Neural progenitor cell (in vitro differentiated cells): Measurements from ENCODE around the gene ZFP90. TPM values are rescaled to one million over a fixed set of nuclear protein-coding genes. Genes with fewer than 3 reads are reported as not detected.

ENCODE experiments used
- DNase-seq: peaks from one replicate; pipeline ENCODE4 v3.0.0-alpha.2; 2016; ENCODE audit warnings: low spot score
- H2AFZ ChIP-seq: fragments of 200-600 bp; sonication (generic); replicated peaks from 2 replicates; pipeline ENCODE4 v1.6.1; 2016; ENCODE audit warnings: antibody characterized with exemption
- H3F3A ChIP-seq: fragments of 200-600 bp; sonication (generic); 2 replicates; pipeline ENCODE4 v1.6.1; 2016; ENCODE audit warnings: antibody characterized with exemption, low read depth
- H3K27ac ChIP-seq: fragments of 200-600 bp; sonication (generic); 2 replicates; pipeline ENCODE4 v1.5.1; 2016; ENCODE audit warnings: mild to moderate bottlenecking
- H3K27me3 ChIP-seq: fragments of 200-600 bp; sonication (generic); 2 replicates; pipeline ENCODE4 v1.6.1; 2016; ENCODE audit warnings: mild to moderate bottlenecking, moderate library complexity
- H3K36me3 ChIP-seq: fragments of 200-600 bp; sonication (generic); 2 replicates; pipeline ENCODE4 v1.5.1; 2016
- H3K4me1 ChIP-seq: fragments of 200-600 bp; sonication (generic); 2 replicates; pipeline ENCODE4 v1.6.1; 2016; ENCODE audit warnings: mixed run types
- H3K4me2 ChIP-seq: fragments of 200-600 bp; sonication (generic); 2 replicates; pipeline ENCODE4 v1.6.1; 2016
- H3K4me3 ChIP-seq: fragments of 200-600 bp; sonication (generic); 2 replicates; pipeline ENCODE4 v1.5.1; 2016
- H3K79me2 ChIP-seq: fragments of 200-600 bp; sonication (generic); 2 replicates; pipeline ENCODE4 v1.6.1; 2016; ENCODE audit warnings: low read depth
- H3K9ac ChIP-seq: fragments of 200-600 bp; sonication (generic); 2 replicates; pipeline ENCODE4 v1.6.1; 2016
- H3K9me3 ChIP-seq: fragments of 200-600 bp; sonication (generic); 2 replicates; pipeline ENCODE4 v1.5.1; 2016; ENCODE audit warnings: low read depth
- H4K20me1 ChIP-seq: fragments of 200-600 bp; sonication (generic); 2 replicates; pipeline ENCODE4 v1.6.1; 2016; ENCODE audit warnings: low read depth
- H3K27ac Mint-ChIP-seq: 3 replicates; pipeline ENCODE4 v1.8.0; 2021; ENCODE audit warnings: mixed read lengths
- H3K27me3 Mint-ChIP-seq: 2 replicates; pipeline ENCODE4 v1.8.0; 2022; ENCODE audit warnings: low read depth, mild to moderate bottlenecking, inconsistent platforms, moderate library complexity, mixed read lengths; ENCODE audit not compliant: insufficient read depth
- H3K36me3 Mint-ChIP-seq: 3 replicates; pipeline ENCODE4 v1.8.0; 2021; ENCODE audit warnings: mixed read lengths
- H3K4me1 Mint-ChIP-seq: 3 replicates; pipeline ENCODE4 v1.8.0; 2021; ENCODE audit warnings: mixed read lengths
- H3K4me3 Mint-ChIP-seq: 3 replicates; pipeline ENCODE4 v1.8.0; 2021; ENCODE audit warnings: mild to moderate bottlenecking, moderate library complexity, mixed read lengths
- H3K9me3 Mint-ChIP-seq: 3 replicates; pipeline ENCODE4 v1.8.0; 2020; ENCODE audit warnings: mixed read lengths
- CTCF ChIP-seq: fragments of 200-600 bp; sonication (generic); IDR thresholded peaks from 2 replicates; pipeline ENCODE4 v1.5.1; 2017; ENCODE audit warnings: antibody characterized with exemption, mild to moderate bottlenecking
- EZH2 ChIP-seq: fragments of 200-600 bp; sonication (generic); IDR thresholded peaks from 2 replicates; pipeline ENCODE4 v1.6.1; 2017; ENCODE audit warnings: antibody characterized with exemption, mild to moderate bottlenecking, moderate library complexity
- EZH2phosphoT487 ChIP-seq: fragments of 200-600 bp; sonication (generic); IDR thresholded peaks from 2 replicates; pipeline ENCODE4 v1.6.1; 2017; ENCODE audit warnings: antibody characterized with exemption
- total RNA-seq: library from RNA; depleted of rRNA; stranded (reverse); fragments of >200 nt; gene quantifications from 2 replicates; pipeline ENCODE4 v1.2.3, GENCODE V29; 2015; ENCODE audit warnings: low replicate concordance

The ZFP90 gene
- total RNA-seq, 1 donor from 2014 or later: 63.6 TPM

GRCh38 chr16:68529608-68529930 is 9.5 kb upstream of the ZFP90 start:
- peak overlapping the region; percentile 88 for H3K4me3 Mint-ChIP-seq
- H2AFZ ChIP-seq: peak overlapping the region; percentile 77
- peaks cover 9% of the 10 kb centered on the region for H3F3A ChIP-seq
- peaks cover 6% of the 10 kb centered on the region for H3K27me3 Mint-ChIP-seq
- peaks cover 37% of the 10 kb centered on the region for H3K9me3 Mint-ChIP-seq
- peak overlapping the region; percentile 88 for H3K4me2 ChIP-seq
- peaks cover 25% of the 10 kb centered on the region for H3K36me3 Mint-ChIP-seq
- no peak for DNase-seq
- H3K79me2 ChIP-seq: peaks cover 14% of the 10 kb centered on the region
- no peak overlapping the region for H3K27ac ChIP-seq
- H3K9ac ChIP-seq: no peak overlapping the region
- H3K27ac Mint-ChIP-seq: peak overlapping the region; percentile 53
- H3K27me3 ChIP-seq: peaks cover 17% of the 10 kb centered on the region
- peak overlapping the region; percentile 63 for H3K4me3 ChIP-seq
- H3K9me3 ChIP-seq: peaks cover 4% of the 10 kb centered on the region
- no peaks in the 10 kb centered on the region for H4K20me1 ChIP-seq
- peaks cover 13% of the 10 kb centered on the region for H3K4me1 Mint-ChIP-seq
- TF ChIP-seq EZH2phosphoT487 (no peak), CTCF (no peak), EZH2 (no peak)
- H3K4me1 ChIP-seq: peaks cover 7% of the 10 kb centered on the region
- H3K36me3 ChIP-seq: peaks cover 6% of the 10 kb centered on the region

GRCh38 chr16:68529931-68530701 is 9.0 kb upstream of the ZFP90 start:
- H3K27ac ChIP-seq: no peak overlapping the region
- TF ChIP-seq EZH2phosphoT487 (no peak), CTCF (no peak)
- H3K9me3 ChIP-seq: peaks cover 4% of the 10 kb centered on the region
- peaks cover 6% of the 10 kb centered on the region for H3K27me3 Mint-ChIP-seq
- no peaks in the 10 kb centered on the region for H4K20me1 ChIP-seq
- peaks cover 40% of the 10 kb centered on the region for H3K9me3 Mint-ChIP-seq
- peak overlapping the region; percentile 88 for H3K4me3 Mint-ChIP-seq
- peak; percentile 91 for DNase-seq
- peaks cover 17% of the 10 kb centered on the region for H3K27me3 ChIP-seq
- peaks cover 13% of the 10 kb centered on the region for H3K4me1 Mint-ChIP-seq
- H3K4me2 ChIP-seq: peak overlapping the region; percentile 88
- peak overlapping the region; percentile 12 for H3K9ac ChIP-seq
- peak overlapping the region; percentile 77 for H2AFZ ChIP-seq
- peaks cover 6% of the 10 kb centered on the region for H3K36me3 ChIP-seq
- H3K79me2 ChIP-seq: peaks cover 14% of the 10 kb centered on the region
- H3K4me3 ChIP-seq: peak overlapping the region; percentile 63
- H3K27ac Mint-ChIP-seq: peak overlapping the region; percentile 53
- H3K36me3 Mint-ChIP-seq: peaks cover 29% of the 10 kb centered on the region
- H3K4me1 ChIP-seq: peaks cover 7% of the 10 kb centered on the region
- H3F3A ChIP-seq: peaks cover 9% of the 10 kb centered on the region

- peaks cover 6% of the 10 kb centered on the region for H3K36me3 ChIP-seq
- H3K36me3 Mint-ChIP-seq: peaks cover 40% of the 10 kb centered on the region
- TF ChIP-seq EZH2 (no peak), EZH2phosphoT487 (no peak), CTCF (no peak)
- no peak overlapping the region for H2AFZ ChIP-seq
- peaks cover 39% of the 10 kb centered on the region for H3K9me3 Mint-ChIP-seq
- DNase-seq: no peak
- peaks cover 16% of the 10 kb centered on the region for H3K27me3 ChIP-seq
- H3K9ac ChIP-seq: no peak overlapping the region
- H3K79me2 ChIP-seq: peaks cover 14% of the 10 kb centered on the region
- H3F3A ChIP-seq: peaks cover 9% of the 10 kb centered on the region
- H3K4me1 Mint-ChIP-seq: peaks cover 13% of the 10 kb centered on the region
- H3K27ac Mint-ChIP-seq: no peak overlapping the region
- peaks cover 4% of the 10 kb centered on the region for H3K9me3 ChIP-seq
- H3K4me3 ChIP-seq: no peak overlapping the region
- H3K4me2 ChIP-seq: no peak overlapping the region
- H3K27ac ChIP-seq: no peak overlapping the region
- H4K20me1 ChIP-seq: no peaks in the 10 kb centered on the region
- peaks cover 4% of the 10 kb centered on the region for H3K27me3 Mint-ChIP-seq
- H3K4me3 Mint-ChIP-seq: no peak overlapping the region
- peaks cover 7% of the 10 kb centered on the region for H3K4me1 ChIP-seq
These were observed 5.2 kb upstream of the ZFP90 start for GRCh38 chr16:68533937-68534336.
